Panc1 (cell line): ENCODE data around the gene R3HDM2. TPM values are rescaled to one million over a fixed set of nuclear protein-coding genes. Genes with fewer than 3 reads are reported as not detected.

Source experiments
- ATAC-seq: fragments of 200-7000 bp; cut with Tn5 transposase; 2 replicates; pipeline ENCODE4 v1.9.1; 2020; ENCODE audit warnings: mild to moderate bottlenecking, moderate library complexity
- BruUV-seq: library from RNA; stranded (reverse); fragments of 400-500 nt; replicated peaks from 2 replicates; lab custom pipeline; 2021; lab: Mats Ljungman, UMichigan
- CTCF ChIA-PET: fragments of 300-600 bp; sonication (Branson Sonifier 250); formaldehyde crosslinking; loops from one replicate; lab custom pipeline; 2022; ENCODE audit warnings: antibody characterized with exemption; lab: Charles Lee
- POLR2A ChIA-PET: fragments of 300-600 bp; sonication (Branson Sonifier 250); formaldehyde crosslinking; loops from one replicate; lab custom pipeline; 2022; ENCODE audit warnings: antibody characterized with exemption; lab: Charles Lee
- DNase-seq: peaks from one replicate; pipeline ENCODE4 v3.0.0-alpha.2; 2010; ENCODE audit warnings: low read depth, low spot score
- H3K27ac ChIP-seq: 2 replicates; pipeline ENCODE4 v1.5.1; 2011; ENCODE audit warnings: mild to moderate bottlenecking, low read length, inconsistent platforms
- H3K27me3 ChIP-seq: fragments of 200-500 bp; sonication (Bioruptor generic); 2 replicates; pipeline ENCODE4 v1.6.0; 2014; ENCODE audit warnings: low read length, inconsistent platforms; ENCODE audit not compliant: control insufficient read depth, insufficient read depth
- H3K36me3 ChIP-seq: fragments of 200-500 bp; sonication (Bioruptor generic); 2 replicates; pipeline ENCODE4 v1.5.1; 2014; ENCODE audit warnings: inconsistent platforms, mild to moderate bottlenecking, low read length, moderate library complexity; ENCODE audit not compliant: control insufficient read depth, insufficient read depth
- H3K4me1 ChIP-seq: 2 replicates; pipeline ENCODE4 v1.5.1; 2011; ENCODE audit warnings: inconsistent platforms, mild to moderate bottlenecking, low read length, moderate library complexity; ENCODE audit not compliant: control insufficient read depth, insufficient read depth
- H3K4me3 ChIP-seq, 2 experiments: 2 replicates each; pipeline ENCODE4 v1.5.1; 2011 to 2012; ENCODE audit warnings: low read depth in 2 of 2, low read length in 2 of 2, mild to moderate bottlenecking in 2 of 2, inconsistent platforms in 1 of 2, moderate library complexity in 1 of 2
- H3K9me3 ChIP-seq: fragments of 200-500 bp; sonication (Bioruptor generic); 2 replicates; pipeline ENCODE4 v1.5.1; 2014; ENCODE audit warnings: low read depth, mild to moderate bottlenecking, inconsistent platforms, low read length, moderate library complexity; ENCODE audit not compliant: control insufficient read depth, insufficient read depth
- POLR2AphosphoS5 ChIP-seq: IDR thresholded peaks from 2 replicates; pipeline ENCODE4 v1.6.1; 2012; ENCODE audit warnings: mild to moderate bottlenecking, low read depth, low read length, moderate library complexity
- SIN3A ChIP-seq: IDR thresholded peaks from 2 replicates; pipeline ENCODE4 v1.6.1; 2012; ENCODE audit warnings: low read depth, mild to moderate bottlenecking, low read length, moderate library complexity, borderline replicate concordance; ENCODE audit not compliant: insufficient read depth
- TCF7L2 ChIP-seq: IDR thresholded peaks from 2 replicates; pipeline ENCODE4 v1.6.1; 2011; ENCODE audit warnings: mild to moderate bottlenecking, low read depth, low read length, inconsistent platforms
- in situ Hi-C: cut with HindIII; loops from 2 replicates; pipeline ENCODE4 v1.10.0; 2016; ENCODE audit warnings: low sequenced_read_pairs, low pct_unique_long_range_greater_than_20kb
- intact Hi-C: fragments of 100-400 bp; cut with micrococcal nuclease; formaldehyde crosslinking; loops from one replicate; pipeline ENCODE4 v1.10.0; 2022; ENCODE audit not compliant: unreplicated experiment
- total RNA-seq: library from RNA; stranded (reverse); gene quantifications from one replicate; pipeline ENCODE4 v1.2.1, GENCODE V29; 2021; ENCODE audit not compliant: unreplicated experiment
- TF ChIP-seq, protein P1 (sequence below), 2 experiments: IDR thresholded peaks; 2 replicates each; pipeline ENCODE4 v1.6.1; 2011 to 2012; ENCODE audit warnings: low read depth in 2 of 2, control low read depth in 1 of 2, low read length in 1 of 2, mild to moderate bottlenecking in 1 of 2, moderate library complexity in 1 of 2; ENCODE audit not compliant: insufficient read depth in 1 of 2
- TF ChIP-seq, protein P2 (sequence below): fragments of 450-650 bp; IDR thresholded peaks from 2 replicates; pipeline ENCODE4 v1.5.1; 2017; ENCODE audit warnings: mild to moderate bottlenecking

The R3HDM2 gene
- total RNA-seq, 1 experiment from 2014 or later = 56.5 TPM

- in situ Hi-C loops = no loop called here
- no peaks in the 10 kb centered on the region for H3K36me3 ChIP-seq
Measured at GRCh38 chr12:57205931-57206330, 224.9 kb downstream of the R3HDM2 start.

GRCh38 chr12:57205186-57205585 lies 225.7 kb downstream of the R3HDM2 start:
- ChIA-PET POLR2A (no interaction called here), CTCF (no interaction called here)
- no peak overlapping the region for H3K4me3 ChIP-seq
- ATAC-seq (no peak), DNase-seq (no peak)
- TF ChIP-seq TCF7L2 = no peak
- TF ChIP-seq SIN3A = no peak
- TF ChIP-seq, protein P1, sequence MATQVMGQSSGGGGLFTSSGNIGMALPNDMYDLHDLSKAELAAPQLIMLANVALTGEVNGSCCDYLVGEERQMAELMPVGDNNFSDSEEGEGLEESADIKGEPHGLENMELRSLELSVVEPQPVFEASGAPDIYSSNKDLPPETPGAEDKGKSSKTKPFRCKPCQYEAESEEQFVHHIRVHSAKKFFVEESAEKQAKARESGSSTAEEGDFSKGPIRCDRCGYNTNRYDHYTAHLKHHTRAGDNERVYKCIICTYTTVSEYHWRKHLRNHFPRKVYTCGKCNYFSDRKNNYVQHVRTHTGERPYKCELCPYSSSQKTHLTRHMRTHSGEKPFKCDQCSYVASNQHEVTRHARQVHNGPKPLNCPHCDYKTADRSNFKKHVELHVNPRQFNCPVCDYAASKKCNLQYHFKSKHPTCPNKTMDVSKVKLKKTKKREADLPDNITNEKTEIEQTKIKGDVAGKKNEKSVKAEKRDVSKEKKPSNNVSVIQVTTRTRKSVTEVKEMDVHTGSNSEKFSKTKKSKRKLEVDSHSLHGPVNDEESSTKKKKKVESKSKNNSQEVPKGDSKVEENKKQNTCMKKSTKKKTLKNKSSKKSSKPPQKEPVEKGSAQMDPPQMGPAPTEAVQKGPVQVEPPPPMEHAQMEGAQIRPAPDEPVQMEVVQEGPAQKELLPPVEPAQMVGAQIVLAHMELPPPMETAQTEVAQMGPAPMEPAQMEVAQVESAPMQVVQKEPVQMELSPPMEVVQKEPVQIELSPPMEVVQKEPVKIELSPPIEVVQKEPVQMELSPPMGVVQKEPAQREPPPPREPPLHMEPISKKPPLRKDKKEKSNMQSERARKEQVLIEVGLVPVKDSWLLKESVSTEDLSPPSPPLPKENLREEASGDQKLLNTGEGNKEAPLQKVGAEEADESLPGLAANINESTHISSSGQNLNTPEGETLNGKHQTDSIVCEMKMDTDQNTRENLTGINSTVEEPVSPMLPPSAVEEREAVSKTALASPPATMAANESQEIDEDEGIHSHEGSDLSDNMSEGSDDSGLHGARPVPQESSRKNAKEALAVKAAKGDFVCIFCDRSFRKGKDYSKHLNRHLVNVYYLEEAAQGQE (IDR thresholded peaks at IDR 0.05; ENCODE audit: insufficient read depth in 1 of 2, low read depth in 2 of 2, low read length in 1 of 2) = no peak
- TF ChIP-seq, protein P2, sequence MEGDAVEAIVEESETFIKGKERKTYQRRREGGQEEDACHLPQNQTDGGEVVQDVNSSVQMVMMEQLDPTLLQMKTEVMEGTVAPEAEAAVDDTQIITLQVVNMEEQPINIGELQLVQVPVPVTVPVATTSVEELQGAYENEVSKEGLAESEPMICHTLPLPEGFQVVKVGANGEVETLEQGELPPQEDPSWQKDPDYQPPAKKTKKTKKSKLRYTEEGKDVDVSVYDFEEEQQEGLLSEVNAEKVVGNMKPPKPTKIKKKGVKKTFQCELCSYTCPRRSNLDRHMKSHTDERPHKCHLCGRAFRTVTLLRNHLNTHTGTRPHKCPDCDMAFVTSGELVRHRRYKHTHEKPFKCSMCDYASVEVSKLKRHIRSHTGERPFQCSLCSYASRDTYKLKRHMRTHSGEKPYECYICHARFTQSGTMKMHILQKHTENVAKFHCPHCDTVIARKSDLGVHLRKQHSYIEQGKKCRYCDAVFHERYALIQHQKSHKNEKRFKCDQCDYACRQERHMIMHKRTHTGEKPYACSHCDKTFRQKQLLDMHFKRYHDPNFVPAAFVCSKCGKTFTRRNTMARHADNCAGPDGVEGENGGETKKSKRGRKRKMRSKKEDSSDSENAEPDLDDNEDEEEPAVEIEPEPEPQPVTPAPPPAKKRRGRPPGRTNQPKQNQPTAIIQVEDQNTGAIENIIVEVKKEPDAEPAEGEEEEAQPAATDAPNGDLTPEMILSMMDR = no peak
- no peak for TF ChIP-seq POLR2AphosphoS5
- no peaks in the 10 kb centered on the region for H3K36me3 ChIP-seq
- H3K4me1 ChIP-seq = no peaks in the 10 kb centered on the region
- in situ Hi-C loops = no loop called here
- intact Hi-C loops = no loop called here
- no peak overlapping the region for H3K27ac ChIP-seq
- BruUV-seq = no TSS peak
- H3K9me3 ChIP-seq = no peaks in the 10 kb centered on the region
- H3K27me3 ChIP-seq = no peaks in the 10 kb centered on the region

More at GRCh38 chr12:57205931-57206330, 224.9 kb downstream of the R3HDM2 start:
- TF ChIP-seq SIN3A (no peak), TCF7L2 (no peak), POLR2AphosphoS5 (no peak)
- TF ChIP-seq, protein P1 (IDR thresholded peaks at IDR 0.05; ENCODE audit: insufficient read depth in 1 of 2, low read depth in 2 of 2, low read length in 1 of 2) = no peak
- TF ChIP-seq, protein P2 = no peak
- Histone ChIP-seq H3K4me1 (no peaks in the 10 kb centered on the region), H3K9me3 (no peaks in the 10 kb centered on the region), H3K27ac (no peak overlapping the region), H3K4me3 (no peak overlapping the region), H3K27me3 (no peaks in the 10 kb centered on the region)
- POLR2A ChIA-PET = no interaction called here
- ATAC-seq = 0 out of 2 replicates have a peak, but pooled peaks have one; percentile 26
- DNase-seq = no peak
- BruUV-seq = no TSS peak
- intact Hi-C loops = no loop called here
- CTCF ChIA-PET = interaction anchor here (1.0 kb wide), 1 partner anchor 35 kb away, joined by 3 read pairs; no protein-coding TSS in a partner anchor
